ELF-1 (cell line): ENCODE measurements around the gene KCNC4.

Experiments used
- DNase-seq: peaks from one replicate; pipeline ENCODE4 v3.0.0-alpha.2; 2016; ENCODE audit warnings: low read depth, low spot score

The KCNC4 gene

GRCh38 chr1:110188035-110188618 is 22.0 kb upstream of the KCNC4 start:
- DNase-seq = peak; percentile 78

DNA sequence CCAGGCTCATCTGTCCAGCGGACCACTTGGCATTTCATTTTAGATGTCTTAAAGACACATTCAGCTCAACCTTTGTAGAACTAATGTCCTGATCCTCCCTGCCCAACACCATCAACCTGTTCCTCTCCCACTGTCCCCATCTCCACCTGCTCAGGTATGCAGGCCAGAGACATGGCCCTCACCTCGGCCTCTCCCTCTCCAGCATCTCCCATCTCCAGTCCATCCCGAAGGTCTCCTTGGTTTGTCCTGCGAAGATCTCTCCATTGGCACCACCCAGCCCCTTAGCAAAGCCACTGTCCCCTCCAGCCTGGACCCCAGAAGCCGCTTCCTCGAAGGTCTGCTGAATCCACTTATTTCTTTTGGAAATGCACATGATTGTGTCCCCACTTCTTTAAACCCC is 20.9 kb upstream of the KCNC4 start:
- no peak for DNase-seq

DNA sequence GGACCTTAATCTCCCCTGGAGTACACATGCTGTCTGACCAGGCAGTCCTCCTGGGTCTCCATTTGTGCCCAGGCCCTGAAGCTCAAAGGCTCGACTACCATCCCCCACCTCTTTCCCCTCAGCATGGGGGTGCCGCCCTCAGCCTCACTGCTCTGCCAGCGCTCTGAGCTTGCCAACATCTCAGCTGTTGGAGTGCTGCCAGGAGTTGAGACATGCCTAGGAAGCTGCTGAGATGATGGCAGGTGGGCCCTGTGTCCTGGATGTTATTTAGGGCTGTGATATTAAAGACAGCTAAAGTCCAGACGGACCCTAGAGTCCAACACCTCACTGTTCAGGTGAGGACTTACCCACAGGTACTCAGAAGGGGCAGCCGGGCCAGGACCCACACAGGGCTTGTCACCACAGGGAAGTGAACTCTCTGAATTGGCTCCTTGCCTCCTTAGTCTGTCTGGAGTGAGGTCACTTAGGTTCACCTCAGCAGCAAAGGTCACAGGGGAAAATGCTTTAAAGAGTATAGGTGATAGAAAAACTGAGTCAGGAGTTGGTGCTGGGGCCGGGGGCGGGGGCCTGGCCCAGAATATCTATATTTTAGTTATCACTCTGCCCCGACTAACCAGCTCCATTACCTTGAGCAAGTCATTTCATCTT is 19.7 kb upstream of the KCNC4 start:
- no peak for DNase-seq

DNA sequence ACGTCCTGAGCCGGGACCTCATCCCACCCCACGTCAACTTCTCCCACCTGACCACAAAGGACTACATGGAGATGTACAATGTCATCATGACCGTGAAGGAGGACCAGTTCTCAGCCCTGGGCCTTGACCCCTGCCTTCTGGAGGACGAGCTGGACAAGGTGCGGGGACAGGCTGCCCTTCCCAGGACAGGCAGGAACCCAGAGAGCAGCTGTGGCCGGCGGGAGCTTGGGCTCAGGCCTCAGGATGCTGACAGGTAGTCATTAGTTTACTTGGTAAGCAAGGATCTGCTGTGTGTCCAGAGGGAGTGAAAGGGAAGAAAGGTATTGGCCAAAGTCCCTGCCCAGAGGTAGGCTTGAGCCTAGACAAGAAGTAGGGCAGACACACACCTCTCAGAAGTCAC is 17.6 kb upstream of the KCNC4 start:
- DNase-seq = no peak

- DNase-seq = no peak
Observed at GRCh38 chr1:110195196-110195595, 14.9 kb upstream of the KCNC4 start.

DNA sequence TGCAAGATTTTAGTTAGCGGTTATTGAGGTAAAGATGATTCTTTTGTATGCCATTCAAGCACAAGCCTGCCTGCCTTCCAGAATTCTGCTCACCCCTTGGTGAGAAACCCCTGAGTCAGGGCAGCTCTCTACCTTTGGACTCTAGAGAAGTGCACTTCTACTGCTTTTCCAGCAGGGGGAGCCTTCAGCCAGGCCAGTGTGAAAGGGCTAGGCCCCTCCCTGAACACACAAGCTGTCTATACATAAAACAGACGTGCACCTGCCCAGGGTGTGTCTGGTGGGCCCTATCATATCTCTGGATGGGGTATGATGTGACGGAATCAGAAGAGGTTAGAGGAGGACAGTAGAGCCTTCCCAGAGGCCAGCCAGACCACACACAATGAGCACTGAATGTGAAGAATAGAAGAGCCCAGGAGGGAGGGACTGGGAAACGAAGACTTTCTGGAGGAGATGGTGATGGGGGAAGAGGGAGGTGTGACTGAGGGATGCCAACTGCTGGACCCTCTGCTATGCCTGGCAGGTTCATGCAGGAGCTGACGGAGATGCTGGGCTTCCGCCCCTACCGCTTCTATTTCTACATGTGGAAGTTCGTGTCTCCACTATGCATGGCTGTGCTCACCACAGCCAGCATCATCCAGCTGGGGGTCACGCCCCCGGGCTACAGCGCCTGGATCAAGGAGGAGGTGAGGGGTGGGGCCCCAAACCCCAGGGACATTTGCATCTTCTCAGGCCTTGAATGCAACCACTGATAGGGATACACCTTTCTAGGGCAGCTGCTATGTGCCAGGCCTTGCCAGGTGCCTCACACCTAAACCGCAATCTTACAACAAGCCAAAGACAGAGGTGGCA is 13.0 kb upstream of the KCNC4 start:
- peak; percentile 76 for DNase-seq

DNA sequence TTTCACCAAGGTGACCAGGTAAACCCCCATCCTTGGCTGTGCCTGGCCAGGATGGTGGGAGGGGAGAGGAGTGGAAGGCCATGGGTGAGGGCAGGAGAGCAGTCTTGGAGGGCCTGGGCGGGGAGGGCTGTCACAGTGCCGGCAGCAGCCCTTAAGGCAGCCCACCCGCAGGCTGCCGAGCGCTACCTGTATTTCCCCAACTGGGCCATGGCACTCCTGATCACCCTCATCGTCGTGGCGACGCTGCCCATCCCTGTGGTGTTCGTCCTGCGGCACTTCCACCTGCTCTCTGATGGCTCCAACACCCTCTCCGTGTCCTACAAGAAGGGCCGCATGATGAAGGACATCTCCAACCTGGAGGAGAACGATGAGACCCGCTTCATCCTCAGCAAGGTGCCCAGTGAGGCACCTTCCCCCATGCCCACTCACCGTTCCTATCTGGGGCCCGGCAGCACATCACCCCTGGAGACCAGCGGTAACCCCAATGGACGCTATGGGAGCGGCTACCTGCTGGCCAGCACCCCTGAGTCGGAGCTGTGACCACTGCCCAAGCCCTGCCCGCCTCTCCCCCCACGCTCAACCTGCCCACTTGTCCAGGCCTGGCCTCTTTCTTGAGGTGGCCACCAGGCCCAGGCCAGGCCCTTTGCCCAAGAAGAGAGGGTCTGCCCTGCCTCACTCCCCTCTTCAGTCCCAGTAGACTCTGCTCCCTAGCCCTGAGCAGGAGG is 12.0 kb upstream of the KCNC4 start:
- no peak for DNase-seq

- no peak for DNase-seq
Observed at GRCh38 chr1:110198746-110199145, 11.4 kb upstream of the KCNC4 start.

- no peak for DNase-seq
Observed at GRCh38 chr1:110200190-110200589, 9.9 kb upstream of the KCNC4 start.

DNA sequence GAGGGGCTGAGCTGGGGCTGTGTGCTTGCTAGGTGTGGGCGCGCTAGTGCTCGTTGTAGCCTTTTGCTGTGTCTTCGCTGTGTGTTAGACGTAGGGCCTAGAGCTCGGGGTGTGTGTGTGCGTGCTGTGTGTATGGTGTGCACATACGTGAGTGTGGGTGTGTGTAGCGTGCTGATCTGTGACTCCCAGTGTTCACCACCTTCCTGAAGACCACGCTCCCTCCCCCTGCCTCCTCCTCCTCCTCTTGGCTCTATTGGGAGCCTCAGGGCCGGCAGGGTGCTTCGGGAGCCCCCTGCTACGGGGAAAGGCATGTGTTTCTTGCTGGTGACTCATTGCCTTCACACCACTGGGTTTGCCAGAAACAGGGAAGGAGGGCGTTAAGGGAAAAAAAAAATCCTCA is 9.4 kb upstream of the KCNC4 start:
- peak; percentile 29 for DNase-seq

DNA sequence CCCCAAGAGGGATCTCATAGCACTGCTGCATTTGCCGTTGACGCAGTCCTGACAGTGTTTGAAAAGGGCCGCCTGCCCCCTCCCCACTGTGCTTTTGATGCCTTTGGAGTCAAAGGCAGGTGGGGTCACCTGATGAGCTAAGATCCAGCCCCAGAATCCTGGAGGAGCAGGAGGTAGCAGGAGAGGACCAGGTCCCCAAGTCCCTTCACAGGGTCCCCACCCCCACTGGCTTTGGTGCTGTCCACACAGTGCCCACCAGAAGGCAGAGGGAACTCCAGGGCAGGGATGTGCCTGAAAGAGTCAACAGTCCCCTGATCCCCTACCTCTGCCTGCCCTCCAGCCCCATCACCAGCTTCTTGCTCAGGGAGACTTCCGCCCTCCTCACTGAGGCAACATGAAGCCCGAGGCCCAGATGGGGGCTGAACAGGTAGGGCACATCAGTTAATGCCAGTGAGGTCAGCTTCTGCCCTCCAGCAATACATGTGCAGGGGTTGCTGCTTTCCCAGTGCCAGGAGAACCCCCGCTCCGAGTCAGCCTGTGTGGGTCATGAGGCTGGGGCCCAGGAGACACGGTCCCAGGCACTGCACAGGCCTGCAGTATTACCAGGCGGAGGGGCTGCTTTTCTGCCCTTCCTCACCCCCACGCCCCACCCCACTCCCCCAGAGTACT is 8.8 kb upstream of the KCNC4 start:
- no peak for DNase-seq

GRCh38 chr1:110203021-110203661 is 7.0 kb upstream of the KCNC4 start:
- peak; percentile 80 for DNase-seq

DNA sequence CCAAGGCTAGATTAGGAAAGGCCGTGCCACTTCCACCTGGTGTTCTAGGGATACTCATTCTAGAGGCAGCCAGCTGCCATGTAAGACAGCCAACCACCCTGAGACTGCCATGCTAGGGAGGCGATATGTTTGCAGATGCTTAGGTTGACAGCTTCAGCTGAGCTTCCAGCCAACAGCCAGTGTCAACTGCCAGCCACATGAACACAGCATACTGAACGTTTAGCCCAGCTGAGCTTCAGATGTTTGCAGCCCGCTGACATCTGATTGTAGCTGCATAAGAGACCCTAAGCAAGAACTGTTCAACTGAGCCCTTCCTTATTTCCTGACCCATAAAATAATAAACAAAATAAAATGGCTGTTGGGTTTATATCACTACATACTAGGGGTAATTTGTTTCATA is 5.0 kb upstream of the KCNC4 start:
- no peak for DNase-seq

DNA sequence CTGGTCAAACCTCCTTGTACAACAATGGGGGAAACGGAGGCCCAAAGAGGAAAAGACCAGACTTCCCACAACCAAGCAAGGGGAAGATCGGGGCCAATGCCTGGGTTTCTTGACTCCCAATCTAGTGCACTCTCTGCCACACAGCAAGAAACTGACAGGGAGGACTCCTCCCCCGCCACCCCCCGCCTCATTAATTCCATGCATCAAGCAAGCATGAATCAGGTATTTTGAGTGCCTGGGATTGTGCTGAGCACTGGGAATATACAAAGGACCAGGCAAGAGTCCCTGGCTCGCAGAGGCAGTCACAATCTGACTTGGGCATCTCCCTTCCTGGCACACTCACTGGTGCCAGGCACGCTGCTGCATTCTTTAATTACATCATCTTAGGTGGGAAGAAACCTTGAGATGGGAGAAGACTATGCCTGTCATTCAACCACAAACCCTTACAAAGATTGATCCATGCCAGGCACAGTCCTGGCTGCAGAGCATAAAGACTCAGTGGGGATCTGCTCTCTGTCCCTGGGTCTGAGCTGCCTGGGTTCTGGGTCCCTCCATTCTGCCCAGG is 4.4 kb upstream of the KCNC4 start:
- no peak for DNase-seq

- no peak for DNase-seq
Observed at GRCh38 chr1:110206261-110206920, 3.7 kb upstream of the KCNC4 start.

DNA sequence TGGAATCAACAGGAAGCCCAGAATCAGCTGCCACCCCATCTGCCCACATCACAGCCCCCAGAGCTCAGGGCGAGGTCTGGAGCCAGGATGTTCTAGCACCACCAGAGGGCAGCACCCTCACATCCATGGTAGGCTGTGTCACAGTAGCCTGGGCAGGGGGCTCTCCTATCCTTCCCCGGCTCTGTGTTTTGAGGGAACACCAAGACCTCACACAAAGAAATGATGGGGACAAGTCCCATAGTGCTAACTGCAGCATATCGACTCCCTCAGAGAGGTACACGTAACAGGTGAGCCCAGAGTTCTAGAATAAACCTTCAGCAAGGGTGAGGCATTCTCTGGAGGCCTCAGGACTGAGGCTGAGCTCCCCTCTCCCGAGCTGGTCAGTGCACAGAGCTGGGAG is 2.3 kb upstream of the KCNC4 start:
- peak; percentile 83 for DNase-seq

DNA sequence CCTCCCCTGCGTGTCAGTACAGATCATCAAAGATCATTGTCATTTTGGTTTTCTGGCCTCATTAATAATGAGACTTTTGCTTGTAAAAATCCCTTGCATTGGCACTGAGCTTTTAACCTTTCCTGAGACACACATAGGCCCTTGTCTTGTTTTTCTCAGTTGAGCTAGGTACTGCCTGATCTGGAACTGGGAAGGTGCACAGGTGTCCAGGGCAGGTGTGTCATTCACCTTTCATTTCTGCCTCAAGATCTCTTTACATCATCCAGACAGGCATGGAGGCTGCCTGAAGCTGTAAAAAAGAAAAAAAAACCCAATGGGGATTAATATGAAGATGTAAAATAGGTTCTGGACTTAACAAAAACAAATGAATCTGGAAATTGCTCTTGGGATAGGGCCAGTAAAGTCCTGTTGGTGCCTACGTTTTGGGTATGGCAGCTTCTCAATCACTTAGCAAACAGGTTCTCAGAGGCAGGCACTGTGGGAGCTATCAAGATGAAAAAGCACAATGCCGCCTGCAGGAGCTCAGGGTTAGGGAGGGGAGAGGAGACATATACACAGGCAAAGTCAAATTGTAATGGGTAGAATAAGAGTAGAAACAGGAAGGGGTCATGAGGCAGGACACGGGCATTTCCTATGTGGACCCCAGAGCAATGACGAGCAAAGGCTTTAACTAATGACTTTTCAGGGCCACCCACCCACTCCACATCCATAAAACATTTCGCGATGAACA is 1.0 kb upstream of the KCNC4 start:
- peak; percentile 34 for DNase-seq

GRCh38 chr1:110210604-110211495 is 736 bp downstream of the KCNC4 start:
- DNase-seq = peak; percentile 60
